GM23248 (cell line): ENCODE measurements around the gene MRPL33. TPM values are rescaled to one million over a fixed set of nuclear protein-coding genes. Genes with fewer than 3 reads are reported as not detected.
A peak's percentile ranks its signal among the peaks of the same experiment; 100 is the strongest.

ENCODE experiments used
- DNase-seq: peaks from one replicate; pipeline ENCODE4 v3.0.0-alpha.2; 2015
- H2AFZ ChIP-seq: fragments of 200-600 bp; sonication (generic); 2 replicates; pipeline ENCODE4 v1.6.1; 2016; ENCODE audit warnings: antibody characterized with exemption
- H3F3A ChIP-seq: fragments of 200-600 bp; sonication (generic); 2 replicates; pipeline ENCODE4 v1.6.1; 2016; ENCODE audit warnings: mild to moderate bottlenecking, antibody characterized with exemption, mixed run types; ENCODE audit not compliant: insufficient read depth
- H3K27ac ChIP-seq: fragments of 200-600 bp; sonication (generic); 2 replicates; pipeline ENCODE4 v1.5.1; 2016; ENCODE audit warnings: mild to moderate bottlenecking
- H3K27me3 ChIP-seq: fragments of 200-600 bp; sonication (generic); replicated peaks from 2 replicates; pipeline ENCODE4 v1.6.1; 2016; ENCODE audit warnings: mild to moderate bottlenecking; ENCODE audit not compliant: insufficient read depth
- H3K36me3 ChIP-seq: fragments of 200-600 bp; sonication (generic); 2 replicates; pipeline ENCODE4 v1.6.1; 2016; ENCODE audit warnings: low read depth, mild to moderate bottlenecking
- H3K4me1 ChIP-seq: fragments of 200-600 bp; sonication (generic); 2 replicates; pipeline ENCODE4 v1.6.1; 2016; ENCODE audit warnings: mild to moderate bottlenecking; ENCODE audit not compliant: insufficient read depth
- H3K4me2 ChIP-seq: fragments of 200-600 bp; sonication (generic); one replicate; pipeline ENCODE4 v1.6.1; 2016; ENCODE audit warnings: mild to moderate bottlenecking; ENCODE audit not compliant: unreplicated experiment
- H3K4me3 ChIP-seq: fragments of 200-600 bp; sonication (generic); 2 replicates; pipeline ENCODE4 v1.5.1; 2016; ENCODE audit warnings: mild to moderate bottlenecking
- H3K79me2 ChIP-seq: fragments of 200-600 bp; sonication (generic); 2 replicates; pipeline ENCODE4 v1.6.1; 2016; ENCODE audit warnings: mild to moderate bottlenecking; ENCODE audit not compliant: insufficient read depth
- H3K9ac ChIP-seq: fragments of 200-600 bp; sonication (generic); 2 replicates; pipeline ENCODE4 v1.6.1; 2016; ENCODE audit warnings: mild to moderate bottlenecking
- H3K9me2 ChIP-seq: fragments of 200-600 bp; sonication (generic); 2 replicates; pipeline ENCODE4 v1.6.1; 2016; ENCODE audit warnings: mixed run types, mild to moderate bottlenecking, moderate library complexity; ENCODE audit not compliant: insufficient read depth
- H3K9me3 ChIP-seq: fragments of 200-600 bp; sonication (generic); one replicate; pipeline ENCODE4 v1.6.1; 2017; ENCODE audit warnings: low read depth
- H4K20me1 ChIP-seq: fragments of 200-600 bp; sonication (generic); 2 replicates; pipeline ENCODE4 v1.6.0; 2016; ENCODE audit not compliant: insufficient read depth
- EZH2 ChIP-seq: fragments of 200-600 bp; sonication (generic); IDR thresholded peaks from 2 replicates; pipeline ENCODE4 v1.6.1; 2018; ENCODE audit warnings: antibody characterized with exemption, mild to moderate bottlenecking; ENCODE audit not compliant: insufficient read depth, poor library complexity, severe bottlenecking
- EZH2phosphoT487 ChIP-seq: fragments of 200-600 bp; sonication (generic); IDR thresholded peaks from 2 replicates; pipeline ENCODE4 v1.6.1; 2018; ENCODE audit warnings: antibody characterized with exemption, moderate library complexity, mild to moderate bottlenecking, low read depth; ENCODE audit not compliant: insufficient read depth
- WGBS, 2 experiments: methylation state at CpG; one replicate each; pipeline ENCODE4 v1.1.6; 2015 to 2017; ENCODE audit warnings: low lambda C conversion rate in 2 of 2, low coverage in 1 of 2; ENCODE audit errors: missing lambda C conversion rate in 2 of 2; 5-methylcytosine and 5-hydroxymethylcytosine counted together
- in situ Hi-C: fragments of 300-500 bp; cut with MboI; formaldehyde crosslinking; loops from 2 replicates; pipeline ENCODE4 v1.15.0; 2020
- polyA plus RNA-seq: library from polyadenylated mRNA; unstranded; fragments of >200 nt; fragmentation: Nextera tagmentation; extraction: Ambion mirVana; gene quantifications from 2 replicates; pipeline ENCODE4 v1.2.1, GENCODE V29; 2016
- total RNA-seq: library from RNA; depleted of rRNA; stranded (reverse); fragments of >200 nt; shearing (Covaris generic); gene quantifications from 2 replicates; pipeline ENCODE4 v1.2.3, GENCODE V29; 2014

The MRPL33 gene
- total and polyA plus RNA-seq, 2 experiments from 2014 or later: 70.8 to 340 TPM

- Histone ChIP-seq H3K27ac (no peak overlapping the region), H2AFZ (peak overlapping the region; percentile 2), H3K4me2 (peak overlapping the region; percentile 19), H3K79me2 (no peaks in the 10 kb centered on the region), H3K4me3 (no peak overlapping the region), H3K27me3 (no peaks in the 10 kb centered on the region), H3K4me1 (peaks cover 27% of the 10 kb centered on the region), H4K20me1 (no peaks in the 10 kb centered on the region), H3K9ac (no peak overlapping the region), H3F3A (no peaks in the 10 kb centered on the region; the same call in 1 of the 2 replicates), H3K36me3 (no peaks in the 10 kb centered on the region), H3K9me2 (no peaks in the 10 kb centered on the region), H3K9me3 (no peaks in the 10 kb centered on the region)
- in situ Hi-C loops: no loop called here
- DNase-seq: peak; percentile 72
- 20 to 29% methylated on average over 5 of the region's 5 CpGs for WGBS, 2 experiments
- TF ChIP-seq EZH2: no peak
- no peak for TF ChIP-seq EZH2phosphoT487
Measured at GRCh38 chr2:27724905-27725701, 46.4 kb upstream of the MRPL33 start.

- H3K4me1 ChIP-seq: peaks cover 23% of the 10 kb centered on the region
- no peak overlapping the region for H2AFZ ChIP-seq
- H3K79me2 ChIP-seq: no peaks in the 10 kb centered on the region
- no peaks in the 10 kb centered on the region for H3K27me3 ChIP-seq
- H3K9me2 ChIP-seq: no peaks in the 10 kb centered on the region
- H3K27ac ChIP-seq: no peak overlapping the region
- no peaks in the 10 kb centered on the region for H3K9me3 ChIP-seq
- H3K4me2 ChIP-seq: no peak overlapping the region
- no peak overlapping the region for H3K4me3 ChIP-seq
- H4K20me1 ChIP-seq: no peaks in the 10 kb centered on the region
- in situ Hi-C loops: no loop called here
- WGBS, 2 experiments: 96 to 98% methylated on average over 9 of the region's 9 CpGs
- H3F3A ChIP-seq: no peaks in the 10 kb centered on the region; the same call in 1 of the 2 replicates
- DNase-seq: no peak
- TF ChIP-seq EZH2phosphoT487: no peak
- TF ChIP-seq EZH2: no peak
- no peaks in the 10 kb centered on the region for H3K36me3 ChIP-seq
- no peak overlapping the region for H3K9ac ChIP-seq
Measured at GRCh38 chr2:27727257-27727656, 44.3 kb upstream of the MRPL33 start.

GRCh38 chr2:27728081-27728858, 43.2 kb upstream of the MRPL33 start:
- Histone ChIP-seq H3K9me2 (no peaks in the 10 kb centered on the region), H3F3A (no peaks in the 10 kb centered on the region; the same call in 1 of the 2 replicates), H3K27ac (no peak overlapping the region), H3K4me3 (no peak overlapping the region), H3K79me2 (no peaks in the 10 kb centered on the region), H2AFZ (no peak overlapping the region), H3K9me3 (no peaks in the 10 kb centered on the region), H3K4me2 (no peak overlapping the region), H3K27me3 (no peaks in the 10 kb centered on the region), H4K20me1 (no peaks in the 10 kb centered on the region), H3K36me3 (no peaks in the 10 kb centered on the region), H3K9ac (no peak overlapping the region), H3K4me1 (peaks cover 23% of the 10 kb centered on the region)
- TF ChIP-seq EZH2 (no peak), EZH2phosphoT487 (no peak)
- no peak for DNase-seq
- in situ Hi-C loops: no loop called here
- 63 to 66% methylated on average over 5 of the region's 5 CpGs for WGBS, 2 experiments

- Histone ChIP-seq H3K9me2 (no peaks in the 10 kb centered on the region), H3K27ac (no peak overlapping the region), H3F3A (no peaks in the 10 kb centered on the region; the same call in 1 of the 2 replicates), H3K36me3 (no peaks in the 10 kb centered on the region), H2AFZ (no peak overlapping the region), H3K4me3 (no peak overlapping the region), H3K4me1 (peaks cover 14% of the 10 kb centered on the region), H4K20me1 (no peaks in the 10 kb centered on the region), H3K27me3 (no peaks in the 10 kb centered on the region), H3K79me2 (no peaks in the 10 kb centered on the region), H3K9ac (no peak overlapping the region), H3K9me3 (no peaks in the 10 kb centered on the region), H3K4me2 (no peak overlapping the region)
- 58 to 78% methylated on average over 4 of the region's 4 CpGs for WGBS, 2 experiments
- in situ Hi-C loops: no loop called here
- no peak for DNase-seq
- TF ChIP-seq EZH2: no peak
- no peak for TF ChIP-seq EZH2phosphoT487
Measured at GRCh38 chr2:27729198-27729597, 42.3 kb upstream of the MRPL33 start.
